GM13977 (cell line): Measurements from ENCODE around the gene ITCH.
"Not testable (repeated sequence)": the region's sequence is repeated elsewhere in the genome, so short reads cannot be mapped to it uniquely, and the experiment has no call there.

ENCODE experiments used
- DNase-seq: peaks from one replicate; pipeline ENCODE4 v3.0.0; 2012; ENCODE audit warnings: low spot score
- CTCF ChIP-seq: IDR thresholded peaks from 2 replicates; pipeline ENCODE4 v1.5.1; 2012; ENCODE audit warnings: mild to moderate bottlenecking, control low read depth; ENCODE audit not compliant: insufficient read depth; ENCODE audit errors: extremely low read depth, missing control alignments
- in situ Hi-C: fragments of 300-500 bp; cut with MboI; formaldehyde crosslinking; loops from one replicate; pipeline ENCODE4 v1.12.0; 2022; ENCODE audit warnings: low sequenced_read_pairs, low pct_unique_long_range_greater_than_20kb, mixed read lengths, inconsistent platforms; ENCODE audit not compliant: unreplicated experiment

Gene ITCH

GRCh38 chr20:34397096-34397495 is 34.0 kb downstream of the ITCH start:
- no peak for TF ChIP-seq CTCF
- in situ Hi-C loops, result no loop called here
- DNase-seq, result no peak

- DNase-seq, in situ Hi-C loops: not testable (repeated sequence)
Measured at GRCh38 chr20:34400776-34401175, 37.7 kb downstream of the ITCH start.

- no peak for DNase-seq
- in situ Hi-C loops, result no loop called here
Measured at GRCh38 chr20:34401741-34402455, 38.8 kb downstream of the ITCH start.

GRCh38 chr20:34402461-34402860 is 39.4 kb downstream of the ITCH start:
- in situ Hi-C loops, result no loop called here

More at GRCh38 chr20:34401741-34402455, 38.8 kb downstream of the ITCH start:
- no peak for TF ChIP-seq CTCF

GRCh38 chr20:34403063-34403827 is 40.2 kb downstream of the ITCH start:
- no peak for DNase-seq
- in situ Hi-C loops, result no loop called here
- TF ChIP-seq CTCF, result no peak

More at GRCh38 chr20:34402461-34402860, 39.4 kb downstream of the ITCH start:
- no peak for TF ChIP-seq CTCF
- no peak for DNase-seq

GRCh38 chr20:34403908-34404307 is 40.8 kb downstream of the ITCH start:
- no peak for TF ChIP-seq CTCF
- peak; percentile 42 for DNase-seq
- in situ Hi-C loops, result no loop called here

GRCh38 chr20:34404803-34405202 is 41.7 kb downstream of the ITCH start:
- no peak for TF ChIP-seq CTCF
- in situ Hi-C loops, result no loop called here
- DNase-seq, result no peak

GRCh38 chr20:34405247-34405651 is 42.2 kb downstream of the ITCH start:
- peak; percentile 39 for DNase-seq
- in situ Hi-C loops, result not testable (repeated sequence)

- in situ Hi-C loops, DNase-seq: not testable (repeated sequence)
Measured at GRCh38 chr20:34405942-34406341, 42.9 kb downstream of the ITCH start.
